GM12872 (cell line): Measurements from ENCODE around the gene TEN1.

Experiments used
- CTCF ChIP-seq: IDR thresholded peaks from 3 replicates; pipeline ENCODE4 v1.5.1; 2011; ENCODE audit warnings: low read depth, mild to moderate bottlenecking, low read length, moderate library complexity; ENCODE audit not compliant: insufficient read depth

TEN1 gene

GRCh38 chr17:75996665-75997590 lies 17.9 kb downstream of the TEN1 start:
- no peak for TF ChIP-seq CTCF

- TF ChIP-seq CTCF, result no peak
These were observed 19.3 kb downstream of the TEN1 start for GRCh38 chr17:75998327-75998795.

- peak; percentile 82 for TF ChIP-seq CTCF
These were observed 21.1 kb downstream of the TEN1 start for GRCh38 chr17:76000016-76000754.

GRCh38 chr17:76000755-76001521 lies 21.9 kb downstream of the TEN1 start, which contains the start of gene CDK3:
Gene CDK3, plus strand, starts transcription at chr17:76000855. Its CDS starts 571 bp downstream, at chr17:76001426.
- TF ChIP-seq CTCF, result no peak

GRCh38 chr17:76002100-76002499 lies 23.1 kb downstream of the TEN1 start:
- no peak for TF ChIP-seq CTCF

- no peak for TF ChIP-seq CTCF
These were observed 24.9 kb downstream of the TEN1 start for GRCh38 chr17:76003915-76004314.

GRCh38 chr17:76004750-76005262 lies 25.8 kb downstream of the TEN1 start:
- no peak for TF ChIP-seq CTCF
